ENCODE measurements around the gene TLR8.
"Not testable (repeated sequence)": the region's sequence is repeated elsewhere in the genome, so short reads cannot be mapped to it uniquely, and the experiment has no call there.

TLR8 gene

GRCh38 chrX:12955882-12956703, 49.7 kb downstream of the TLR8 start:
- DNase-seq (ENCODE audit: low spot score), result peak; percentile 67
- Mint-ChIP-seq H3K4me1 (ENCODE audit: low read depth) (peaks cover 59% of the 10 kb centered on the region), H3K36me3 (ENCODE audit: low read depth) (peaks cover 1% of the 10 kb centered on the region), H3K4me3 (peak overlapping the region; percentile 87), H3K27me3 (ENCODE audit: low read depth) (no peaks in the 10 kb centered on the region), H3K9me3 (no peaks in the 10 kb centered on the region), H3K27ac (peak overlapping the region; percentile 97)

DNA sequence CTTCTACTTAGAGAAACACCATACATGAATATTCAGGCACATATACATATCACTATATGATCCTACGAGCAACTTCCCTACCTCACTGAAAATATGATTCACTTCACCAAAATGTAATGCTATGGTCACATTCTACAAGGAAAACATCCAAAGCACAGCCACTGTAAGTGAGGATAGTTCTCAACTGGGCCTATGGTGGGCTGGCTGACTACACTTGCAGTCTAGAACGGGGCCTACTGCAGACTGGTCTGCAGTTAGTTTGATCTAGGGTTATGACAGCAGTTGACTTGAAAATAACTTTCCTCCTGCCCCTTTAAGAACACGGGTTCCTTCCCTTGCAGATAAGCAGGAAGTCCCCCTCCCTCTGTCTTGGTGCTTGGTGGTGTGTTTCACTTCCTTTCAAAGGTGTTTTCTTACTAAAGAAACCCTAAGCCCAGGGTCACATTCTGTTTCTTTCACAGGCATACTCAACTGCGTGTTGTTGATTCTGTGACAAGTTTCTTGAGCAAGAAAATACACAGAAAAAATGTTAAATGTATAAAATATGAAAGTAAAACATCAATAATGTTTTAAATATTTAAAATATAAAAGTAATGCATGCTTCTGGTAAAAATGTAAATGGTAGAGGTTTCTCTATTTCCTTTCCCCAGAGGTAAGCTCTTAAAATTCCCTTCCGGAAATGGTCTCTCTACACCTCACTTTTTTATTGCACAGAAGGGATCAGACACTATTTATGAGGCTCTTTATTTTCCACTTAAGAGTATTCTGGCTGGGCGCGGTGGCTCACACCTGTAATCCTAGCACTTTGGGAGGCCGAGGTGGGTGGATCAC, 50.5 kb downstream of the TLR8 start:
- DNase-seq (ENCODE audit: low spot score), result peak; percentile 52
- H3K27me3 Mint-ChIP-seq (ENCODE audit: low read depth), result no peaks in the 10 kb centered on the region
- no peaks in the 10 kb centered on the region for H3K9me3 Mint-ChIP-seq
- peaks cover 60% of the 10 kb centered on the region for H3K4me1 Mint-ChIP-seq (ENCODE audit: low read depth)
- peaks cover 1% of the 10 kb centered on the region for H3K36me3 Mint-ChIP-seq (ENCODE audit: low read depth)
- peak overlapping the region; percentile 97 for H3K27ac Mint-ChIP-seq
- H3K4me3 Mint-ChIP-seq, result peak overlapping the region; percentile 87

DNA sequence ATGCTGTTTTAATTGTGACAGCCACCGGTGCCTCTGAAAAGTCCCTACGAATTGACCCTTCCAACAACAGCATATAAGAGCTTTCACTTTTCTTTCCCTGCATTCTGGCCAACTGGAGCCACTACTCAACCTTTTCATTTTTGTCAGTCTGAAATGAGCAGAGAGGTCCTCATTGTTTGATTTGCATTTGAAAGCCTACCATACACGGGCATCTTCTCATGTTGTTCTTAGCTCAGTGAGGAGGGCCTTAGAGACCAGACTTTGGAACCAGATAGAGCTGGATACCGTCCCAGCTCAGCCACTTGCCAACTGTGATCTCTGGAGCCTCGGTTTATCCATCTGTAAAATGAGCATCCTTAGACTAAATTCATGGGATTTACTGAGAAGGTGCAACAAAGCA, 51.6 kb downstream of the TLR8 start:
- H3K4me3 Mint-ChIP-seq, result peak overlapping the region; percentile 78
- peaks cover 1% of the 10 kb centered on the region for H3K36me3 Mint-ChIP-seq (ENCODE audit: low read depth)
- DNase-seq (ENCODE audit: low spot score), result no peak
- H3K27ac Mint-ChIP-seq, result peak overlapping the region; percentile 94
- H3K4me1 Mint-ChIP-seq (ENCODE audit: low read depth), result peaks cover 56% of the 10 kb centered on the region
- H3K9me3 Mint-ChIP-seq, result no peaks in the 10 kb centered on the region
- no peaks in the 10 kb centered on the region for H3K27me3 Mint-ChIP-seq (ENCODE audit: low read depth)

- Mint-ChIP-seq H3K4me3 (peak overlapping the region; percentile 78), H3K9me3 (no peaks in the 10 kb centered on the region), H3K27ac (peak overlapping the region; percentile 94), H3K27me3 (ENCODE audit: low read depth) (no peaks in the 10 kb centered on the region), H3K36me3 (ENCODE audit: low read depth) (peaks cover 1% of the 10 kb centered on the region), H3K4me1 (ENCODE audit: low read depth) (peaks cover 52% of the 10 kb centered on the region)
- DNase-seq (ENCODE audit: low spot score), result no peak
These were observed 52.0 kb downstream of the TLR8 start for GRCh38 chrX:12958461-12958860.

GRCh38 chrX:12961196-12961718, 54.8 kb downstream of the TLR8 start:
- peaks cover 46% of the 10 kb centered on the region for H3K4me1 Mint-ChIP-seq (ENCODE audit: low read depth)
- no peak for DNase-seq (ENCODE audit: low spot score)
- H3K9me3 Mint-ChIP-seq, result no peaks in the 10 kb centered on the region
- H3K4me3 Mint-ChIP-seq, result peak overlapping the region; percentile 17
- H3K27me3 Mint-ChIP-seq (ENCODE audit: low read depth), result no peaks in the 10 kb centered on the region
- H3K27ac Mint-ChIP-seq, result peak overlapping the region; percentile 83
- peaks cover 4% of the 10 kb centered on the region for H3K36me3 Mint-ChIP-seq (ENCODE audit: low read depth)

DNA sequence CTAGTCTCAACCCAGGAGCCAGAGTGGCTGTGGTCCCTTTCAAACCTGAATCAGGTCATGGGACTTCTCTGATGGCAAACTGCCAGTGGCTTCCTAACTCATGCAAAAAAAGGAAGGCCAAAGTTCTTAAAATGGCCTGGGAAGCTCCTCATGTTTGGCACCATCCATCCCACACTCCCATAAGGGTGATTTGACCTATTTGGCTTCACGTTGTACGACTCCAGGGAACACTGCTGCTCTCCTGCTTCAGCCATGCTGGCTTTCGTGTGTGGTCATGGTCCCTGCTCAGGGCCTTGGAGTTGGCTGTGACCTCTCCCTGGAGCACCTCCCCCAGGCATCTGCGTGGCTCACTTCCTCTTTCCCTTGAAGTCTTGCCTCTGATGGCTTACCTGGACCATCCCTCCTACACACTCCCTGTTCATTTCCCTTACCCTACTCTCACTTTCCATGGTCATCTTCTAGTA, 55.7 kb downstream of the TLR8 start:
- Mint-ChIP-seq H3K36me3 (ENCODE audit: low read depth) (peaks cover 4% of the 10 kb centered on the region), H3K4me3 (peak overlapping the region; percentile 17)
- no peak for DNase-seq (ENCODE audit: low spot score)

GRCh38 chrX:12963210-12963850, 56.9 kb downstream of the TLR8 start:
- not testable (repeated sequence) for H3K4me3 Mint-ChIP-seq; H3K9me3 Mint-ChIP-seq; H3K27me3 Mint-ChIP-seq (ENCODE audit: low read depth); DNase-seq (ENCODE audit: low spot score); H3K36me3 Mint-ChIP-seq (ENCODE audit: low read depth); H3K27ac Mint-ChIP-seq
- peaks cover 48% of the 10 kb centered on the region for H3K4me1 Mint-ChIP-seq (ENCODE audit: low read depth)

More for the DNA sequence above, 55.7 kb downstream of the TLR8 start:
- peaks cover 47% of the 10 kb centered on the region for H3K4me1 Mint-ChIP-seq (ENCODE audit: low read depth)
- H3K27ac Mint-ChIP-seq, result peak overlapping the region; percentile 83
- H3K9me3 Mint-ChIP-seq, result no peaks in the 10 kb centered on the region
- no peaks in the 10 kb centered on the region for H3K27me3 Mint-ChIP-seq (ENCODE audit: low read depth)

- DNase-seq (ENCODE audit: low spot score), result no peak
- H3K9me3 Mint-ChIP-seq, result no peaks in the 10 kb centered on the region
- peaks cover 7% of the 10 kb centered on the region for H3K36me3 Mint-ChIP-seq (ENCODE audit: low read depth)
- no peaks in the 10 kb centered on the region for H3K27me3 Mint-ChIP-seq (ENCODE audit: low read depth)
- peak overlapping the region; percentile 41 for H3K27ac Mint-ChIP-seq
- no peak overlapping the region for H3K4me3 Mint-ChIP-seq
- H3K4me1 Mint-ChIP-seq (ENCODE audit: low read depth), result peaks cover 44% of the 10 kb centered on the region
These were observed 58.9 kb downstream of the TLR8 start for GRCh38 chrX:12965131-12965940.

DNA sequence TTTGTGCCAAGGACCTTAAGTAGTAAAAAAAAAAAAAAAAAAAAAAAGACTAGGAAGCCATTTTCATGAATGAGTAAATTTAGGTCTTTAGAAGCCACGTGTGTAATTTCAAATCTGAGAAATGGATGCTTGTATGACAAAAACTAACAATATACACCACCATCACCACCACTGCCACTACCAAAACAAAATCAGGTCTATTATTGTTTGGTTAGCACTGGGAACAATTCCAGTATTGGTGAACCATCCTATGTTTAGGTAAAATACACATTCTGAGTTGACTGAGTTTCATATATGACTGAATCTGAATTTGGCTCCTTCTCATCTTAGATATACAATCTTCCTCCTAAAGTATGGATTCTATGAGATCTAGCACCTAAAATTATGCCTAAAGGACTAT, 59.7 kb downstream of the TLR8 start:
- no peak for DNase-seq (ENCODE audit: low spot score)
- peaks cover 6% of the 10 kb centered on the region for H3K36me3 Mint-ChIP-seq (ENCODE audit: low read depth)
- peaks cover 45% of the 10 kb centered on the region for H3K4me1 Mint-ChIP-seq (ENCODE audit: low read depth)
- H3K27me3 Mint-ChIP-seq (ENCODE audit: low read depth), result no peaks in the 10 kb centered on the region
- no peaks in the 10 kb centered on the region for H3K9me3 Mint-ChIP-seq
- H3K4me3 Mint-ChIP-seq, result peak overlapping the region; percentile 7
- H3K27ac Mint-ChIP-seq, result peak overlapping the region; percentile 67

DNA sequence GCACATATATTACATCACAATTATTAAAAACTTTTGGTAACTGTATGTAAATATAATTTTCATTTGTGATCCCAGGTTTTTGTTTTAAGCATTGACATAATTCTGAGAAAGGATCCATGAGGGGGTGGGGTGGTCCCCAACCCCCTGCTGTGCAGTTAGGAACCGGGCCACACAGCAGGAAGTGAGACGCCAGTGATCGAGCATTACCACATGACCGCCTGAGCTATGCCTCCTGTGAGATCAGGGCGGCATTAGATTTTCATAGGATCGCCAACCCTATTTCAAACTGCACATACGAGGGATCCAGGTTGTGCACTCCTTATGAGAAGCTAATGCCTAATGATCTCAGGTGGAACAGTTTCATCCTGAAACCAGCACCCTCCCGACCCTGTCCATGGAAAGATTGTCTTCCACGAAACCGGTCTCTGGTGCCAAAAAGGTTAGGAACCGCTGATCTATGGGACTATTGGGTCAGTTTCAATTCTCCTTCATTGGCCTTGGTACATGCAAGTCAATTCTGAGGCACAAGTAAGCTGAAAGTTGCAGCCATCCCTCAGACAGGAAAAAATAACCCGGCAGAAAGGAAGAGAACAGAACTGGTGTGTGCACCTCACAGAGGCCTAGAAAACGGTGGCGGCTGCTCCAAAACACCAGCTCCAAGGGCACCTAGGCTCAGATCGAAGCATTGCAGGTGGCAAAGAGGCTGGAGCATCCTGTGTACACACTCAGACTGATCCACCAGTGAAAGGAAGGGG, 61.5 kb downstream of the TLR8 start:
- Mint-ChIP-seq H3K27ac (peak overlapping the region; percentile 87), H3K4me1 (ENCODE audit: low read depth) (peaks cover 47% of the 10 kb centered on the region), H3K9me3 (no peaks in the 10 kb centered on the region), H3K36me3 (ENCODE audit: low read depth) (peaks cover 8% of the 10 kb centered on the region), H3K4me3 (peak overlapping the region; percentile 84), H3K27me3 (ENCODE audit: low read depth) (no peaks in the 10 kb centered on the region)
- no peak for DNase-seq (ENCODE audit: low spot score)

GRCh38 chrX:12970691-12971202, 64.3 kb downstream of the TLR8 start:
- H3K36me3 Mint-ChIP-seq (ENCODE audit: low read depth), result peaks cover 15% of the 10 kb centered on the region
- H3K4me3 Mint-ChIP-seq, result peak overlapping the region; percentile 93
- H3K9me3 Mint-ChIP-seq, result no peaks in the 10 kb centered on the region
- peak overlapping the region; percentile 96 for H3K27ac Mint-ChIP-seq
- no peaks in the 10 kb centered on the region for H3K27me3 Mint-ChIP-seq (ENCODE audit: low read depth)
- H3K4me1 Mint-ChIP-seq (ENCODE audit: low read depth), result peaks cover 44% of the 10 kb centered on the region
- DNase-seq (ENCODE audit: low spot score), result peak; percentile 48

- no peak for DNase-seq (ENCODE audit: low spot score)
- Mint-ChIP-seq H3K4me3 (peak overlapping the region; percentile 93), H3K4me1 (ENCODE audit: low read depth) (peaks cover 42% of the 10 kb centered on the region), H3K27ac (peak overlapping the region; percentile 96), H3K36me3 (ENCODE audit: low read depth) (peaks cover 19% of the 10 kb centered on the region), H3K9me3 (no peaks in the 10 kb centered on the region), H3K27me3 (ENCODE audit: low read depth) (peaks cover 2% of the 10 kb centered on the region)
These were observed 65.0 kb downstream of the TLR8 start for GRCh38 chrX:12971282-12972003.
